GM12801 (cell line): Measurements from ENCODE around the gene TPK1.

Experiments used
- TF ChIP-seq, protein P1 (sequence below): IDR thresholded peaks from one replicate; pipeline ENCODE4 v1.5.1; 2011; ENCODE audit warnings: control low read depth; ENCODE audit not compliant: insufficient read length; ENCODE audit errors: extremely low read depth

TPK1 gene

DNA sequence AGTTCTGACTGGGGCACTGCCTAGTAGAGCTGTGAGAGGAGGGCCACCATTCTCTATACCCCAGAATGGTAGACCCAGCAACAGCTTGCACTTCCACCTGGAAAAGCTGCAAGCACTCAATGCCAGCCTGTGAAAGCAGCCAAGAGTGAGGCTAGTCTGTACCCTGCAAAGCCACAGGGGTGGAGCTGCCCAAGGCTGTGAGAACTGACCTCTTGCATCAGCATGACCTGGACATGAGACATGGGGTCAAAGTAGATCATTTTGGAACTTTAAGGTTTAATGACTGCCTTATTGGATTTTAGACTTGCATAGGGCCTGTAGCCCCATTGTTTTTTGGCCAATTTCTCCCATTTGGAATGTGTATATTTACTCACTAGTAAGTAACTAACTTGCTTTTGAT, 206.3 kb downstream of the TPK1 start:
- TF ChIP-seq, protein P1, sequence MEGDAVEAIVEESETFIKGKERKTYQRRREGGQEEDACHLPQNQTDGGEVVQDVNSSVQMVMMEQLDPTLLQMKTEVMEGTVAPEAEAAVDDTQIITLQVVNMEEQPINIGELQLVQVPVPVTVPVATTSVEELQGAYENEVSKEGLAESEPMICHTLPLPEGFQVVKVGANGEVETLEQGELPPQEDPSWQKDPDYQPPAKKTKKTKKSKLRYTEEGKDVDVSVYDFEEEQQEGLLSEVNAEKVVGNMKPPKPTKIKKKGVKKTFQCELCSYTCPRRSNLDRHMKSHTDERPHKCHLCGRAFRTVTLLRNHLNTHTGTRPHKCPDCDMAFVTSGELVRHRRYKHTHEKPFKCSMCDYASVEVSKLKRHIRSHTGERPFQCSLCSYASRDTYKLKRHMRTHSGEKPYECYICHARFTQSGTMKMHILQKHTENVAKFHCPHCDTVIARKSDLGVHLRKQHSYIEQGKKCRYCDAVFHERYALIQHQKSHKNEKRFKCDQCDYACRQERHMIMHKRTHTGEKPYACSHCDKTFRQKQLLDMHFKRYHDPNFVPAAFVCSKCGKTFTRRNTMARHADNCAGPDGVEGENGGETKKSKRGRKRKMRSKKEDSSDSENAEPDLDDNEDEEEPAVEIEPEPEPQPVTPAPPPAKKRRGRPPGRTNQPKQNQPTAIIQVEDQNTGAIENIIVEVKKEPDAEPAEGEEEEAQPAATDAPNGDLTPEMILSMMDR: no peak

DNA sequence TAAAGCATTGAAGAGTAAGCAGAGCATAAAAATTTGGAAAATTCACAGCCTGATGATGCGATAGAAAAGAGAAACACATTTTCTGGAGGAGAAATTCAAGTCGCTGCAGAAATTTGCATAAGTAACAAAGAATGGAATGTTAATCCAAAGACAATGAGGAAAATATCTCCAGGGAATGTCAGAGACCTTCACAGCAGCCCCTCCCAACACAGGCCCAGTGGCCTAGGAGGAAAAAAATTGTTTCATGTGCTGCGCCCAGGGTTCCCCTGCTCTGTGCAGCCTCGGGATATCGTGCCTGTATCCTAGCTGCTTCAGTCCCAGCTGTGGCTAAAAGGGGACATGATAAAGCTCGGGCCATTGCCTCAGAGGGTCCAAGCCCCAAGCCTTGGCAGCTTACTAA, 206.8 kb downstream of the TPK1 start:
- TF ChIP-seq, protein P1: no peak

DNA sequence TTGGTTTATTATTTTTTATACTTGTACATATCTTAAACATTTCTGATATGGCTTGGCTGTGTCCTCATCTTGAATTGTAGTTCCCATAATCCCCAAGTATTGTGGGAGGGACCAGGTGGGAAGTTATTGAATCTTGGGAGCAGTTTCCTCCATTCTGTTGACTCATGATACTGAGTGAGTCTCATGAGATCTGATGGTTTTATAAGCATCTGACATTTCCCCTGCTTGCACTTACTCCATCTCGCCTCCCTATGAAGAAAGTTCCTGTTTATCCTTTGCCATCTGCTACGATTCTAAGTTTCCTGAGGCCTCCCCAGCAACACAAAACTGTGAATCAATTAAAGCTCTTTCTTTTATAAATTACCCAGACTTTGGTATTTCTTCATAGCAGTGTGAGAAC, 207.7 kb downstream of the TPK1 start:
- TF ChIP-seq, protein P1: no peak

DNA sequence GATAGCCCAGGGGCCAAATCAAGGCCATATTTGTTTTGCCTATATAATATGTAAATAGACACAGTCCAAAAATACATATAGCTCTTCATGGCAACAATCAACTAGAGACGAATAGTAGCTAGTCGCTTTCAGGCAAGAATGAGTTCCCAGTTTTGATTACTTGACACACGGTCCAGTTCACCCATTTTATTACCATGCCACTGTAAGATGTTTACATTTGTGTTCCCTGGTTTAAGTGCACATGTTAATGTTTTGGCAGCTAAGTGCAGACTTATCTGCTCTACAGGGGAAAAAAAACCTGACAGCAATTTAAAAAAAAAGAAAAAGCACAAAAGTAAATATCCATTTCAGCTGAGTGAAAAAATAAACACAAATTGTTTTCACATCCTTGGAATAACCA, 213.1 kb downstream of the TPK1 start:
- TF ChIP-seq, protein P1: no peak

DNA sequence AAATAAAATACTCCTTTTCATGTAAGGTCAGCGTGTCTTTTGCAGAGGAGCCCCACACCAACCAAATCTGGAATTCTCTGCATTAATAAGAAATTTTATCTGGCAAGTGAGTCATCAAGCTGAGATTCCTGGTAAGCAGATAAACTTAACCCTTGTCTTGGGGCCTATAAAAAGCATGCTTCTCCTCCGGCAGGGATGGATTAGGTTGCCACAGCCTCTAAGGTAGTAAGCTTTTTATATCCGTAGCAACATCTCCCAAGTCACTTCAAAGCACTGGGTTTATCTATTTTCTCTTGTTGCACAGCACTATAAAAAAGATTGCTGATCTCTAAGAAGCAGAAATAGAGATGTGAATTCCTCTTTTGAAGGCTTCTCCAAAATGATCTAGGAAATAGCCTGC, 229.6 kb downstream of the TPK1 start:
- TF ChIP-seq, protein P1: no peak

DNA sequence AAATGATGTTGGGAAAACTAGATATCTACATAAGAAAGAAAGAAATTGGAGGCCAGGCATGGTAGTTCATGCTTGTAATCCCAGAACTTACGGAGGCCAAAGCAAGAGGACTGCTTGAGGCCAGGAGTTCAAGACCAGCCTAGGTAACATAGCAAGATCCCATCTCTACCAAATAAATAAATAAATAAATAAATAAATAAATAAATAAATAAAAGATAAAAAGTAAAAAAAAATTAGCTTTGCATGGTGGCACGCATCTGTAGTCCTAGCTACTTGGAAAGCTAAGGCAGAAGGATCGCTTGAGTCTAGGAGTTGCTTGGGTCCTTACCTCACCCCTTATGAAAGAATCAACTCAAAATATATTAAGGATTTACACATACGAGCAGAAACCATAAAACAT, 238.9 kb downstream of the TPK1 start:
- TF ChIP-seq, protein P1: no peak

DNA sequence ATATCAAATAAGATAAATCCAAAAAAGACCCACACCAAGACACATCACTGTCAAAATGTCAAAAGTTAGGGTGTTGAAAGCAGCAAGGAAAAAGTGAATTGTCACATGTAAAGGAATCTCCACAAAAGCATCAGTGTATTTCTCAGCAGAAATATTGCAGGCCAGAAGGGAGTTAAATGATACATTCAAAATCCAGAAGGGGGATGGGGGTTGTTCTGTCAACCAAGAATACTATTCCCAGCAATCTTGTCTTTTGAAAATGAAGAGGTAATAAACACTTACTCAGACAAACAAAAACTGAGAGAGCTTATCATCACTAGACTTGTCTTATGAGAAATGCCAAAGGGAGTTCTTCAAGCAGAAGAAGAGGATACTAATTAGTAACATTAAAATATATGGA, 241.3 kb downstream of the TPK1 start:
- TF ChIP-seq, protein P1: no peak

DNA sequence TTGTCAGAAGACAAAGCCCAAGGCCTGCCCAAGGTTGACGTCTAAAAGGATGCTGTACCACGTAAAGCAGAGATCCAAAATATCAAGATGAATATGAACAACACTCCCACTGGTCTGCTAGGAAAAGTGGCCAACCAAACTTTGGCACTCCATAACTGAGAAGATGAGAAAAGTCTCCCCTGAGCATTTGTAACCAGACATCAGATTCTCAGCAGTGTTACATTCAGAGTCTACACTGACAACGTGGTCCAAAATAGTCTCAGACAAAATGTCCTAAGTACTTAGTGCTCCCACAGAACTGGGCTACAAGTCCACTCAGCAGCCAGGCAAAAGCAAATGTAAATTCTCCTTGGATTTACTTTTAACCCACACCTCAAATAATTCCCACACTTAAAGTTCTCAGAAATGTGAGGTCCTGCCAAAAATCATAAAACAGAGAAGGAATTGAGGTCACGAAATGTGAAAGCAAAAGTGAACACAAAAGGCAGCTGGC, 247.2 kb downstream of the TPK1 start:
- TF ChIP-seq, protein P1: no peak
